DOHH2 (cell line): Measurements from ENCODE around the gene HLTF.

Experiments
- H3F3A ChIP-seq: fragments of 200-600 bp; sonication (generic), shearing (Covaris generic); 2 replicates; pipeline ENCODE4 v1.6.0; 2016; ENCODE audit warnings: antibody characterized with exemption, mild to moderate bottlenecking; ENCODE audit not compliant: control insufficient read depth, insufficient read depth
- H3K27ac ChIP-seq: fragments of 200-600 bp; sonication (generic); 2 replicates; pipeline ENCODE4 v1.5.1; 2014; ENCODE audit warnings: low read depth, mild to moderate bottlenecking, low read length, moderate library complexity
- H3K27me3 ChIP-seq: fragments of 200-600 bp; sonication (generic); 2 replicates; pipeline ENCODE4 v1.6.1; 2014; ENCODE audit warnings: mild to moderate bottlenecking, low read length, mixed read lengths; ENCODE audit not compliant: control insufficient read depth
- H3K36me3 ChIP-seq: fragments of 200-600 bp; sonication (generic); 2 replicates; pipeline ENCODE4 v1.6.1; 2014; ENCODE audit warnings: mild to moderate bottlenecking, low read length, moderate library complexity, mixed read lengths; ENCODE audit not compliant: control insufficient read depth
- H3K4me1 ChIP-seq: fragments of 200-600 bp; sonication (generic); 2 replicates; pipeline ENCODE4 v1.6.1; 2014; ENCODE audit warnings: mild to moderate bottlenecking, low read length, mixed read lengths; ENCODE audit not compliant: control insufficient read depth
- H3K4me2 ChIP-seq: fragments of 200-600 bp; sonication (generic); 2 replicates; pipeline ENCODE4 v1.6.0; 2014; ENCODE audit warnings: mild to moderate bottlenecking, low read length, moderate library complexity
- H3K4me3 ChIP-seq: fragments of 200-600 bp; sonication (generic); 2 replicates; pipeline ENCODE4 v1.5.1; 2014; ENCODE audit warnings: mild to moderate bottlenecking, low read length, mixed read lengths
- H3K79me2 ChIP-seq: fragments of 200-600 bp; sonication (generic); 2 replicates; pipeline ENCODE4 v1.6.1; 2014; ENCODE audit warnings: mild to moderate bottlenecking, low read length, mixed read lengths; ENCODE audit not compliant: control insufficient read depth
- H3K9me2 ChIP-seq: fragments of 200-600 bp; sonication (generic); replicated peaks from 2 replicates; pipeline ENCODE4 v1.6.1; 2014; ENCODE audit warnings: mild to moderate bottlenecking, low read length, mixed read lengths; ENCODE audit not compliant: control insufficient read depth
- H3K9me3 ChIP-seq: fragments of 200-600 bp; sonication (generic); 2 replicates; pipeline ENCODE4 v1.6.1; 2014; ENCODE audit warnings: antibody characterized with exemption, low read length, mixed read lengths; ENCODE audit not compliant: control insufficient read depth, insufficient read depth
- H4K20me1 ChIP-seq: fragments of 200-600 bp; sonication (generic); 2 replicates; pipeline ENCODE4 v1.6.0; 2014; ENCODE audit warnings: low read depth, mild to moderate bottlenecking, antibody characterized with exemption, low read length, moderate library complexity; ENCODE audit not compliant: control insufficient read depth, insufficient read depth
- CTCF ChIP-seq: fragments of 200-600 bp; sonication (generic); IDR thresholded peaks from one replicate; pipeline ENCODE4 v1.5.1; 2014; ENCODE audit warnings: antibody characterized with exemption, mild to moderate bottlenecking, low read depth, low read length; ENCODE audit not compliant: poor library complexity, severe bottlenecking
- EZH2phosphoT487 ChIP-seq: fragments of 200-600 bp; sonication (generic); IDR thresholded peaks from 2 replicates; pipeline ENCODE4 v1.6.1; 2017; ENCODE audit warnings: borderline replicate concordance, mild to moderate bottlenecking, antibody characterized with exemption, low read length, moderate library complexity, mixed read lengths

HLTF gene

DNA sequence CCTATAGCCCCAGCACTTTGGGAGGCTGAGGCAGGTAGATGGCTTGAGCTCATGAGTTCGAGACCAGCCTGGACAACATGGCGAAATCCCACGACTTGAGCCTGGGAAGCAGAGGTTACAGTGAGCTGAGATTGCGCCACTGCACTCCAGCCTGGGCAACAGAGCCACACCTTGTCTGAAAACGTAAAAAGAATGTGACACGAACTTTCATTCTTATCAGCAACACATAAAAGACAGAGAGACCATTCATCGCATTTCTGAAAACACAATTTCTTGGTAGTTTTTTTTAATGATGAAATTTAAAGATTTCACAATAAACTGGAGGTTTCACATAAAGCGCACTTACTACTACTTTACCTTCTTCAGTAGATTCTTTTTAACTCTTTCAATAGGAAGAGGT is 18.4 kb downstream of the HLTF start:
- Histone ChIP-seq H3K4me3 (no peak overlapping the region), H3K36me3 (peaks cover 32% of the 10 kb centered on the region), H3K4me2 (no peak overlapping the region), H3F3A (no peaks in the 10 kb centered on the region), H3K79me2 (no peaks in the 10 kb centered on the region), H3K9me3 (no peaks in the 10 kb centered on the region), H4K20me1 (no peaks in the 10 kb centered on the region), H3K4me1 (0 out of 2 replicates have a peak, but pooled peaks cover 3% of the 10 kb centered on the region), H3K27me3 (no peaks in the 10 kb centered on the region), H3K27ac (no peak overlapping the region), H3K9me2 (no peaks in the 10 kb centered on the region)
- no peak for TF ChIP-seq EZH2phosphoT487
- TF ChIP-seq CTCF, result no peak

DNA sequence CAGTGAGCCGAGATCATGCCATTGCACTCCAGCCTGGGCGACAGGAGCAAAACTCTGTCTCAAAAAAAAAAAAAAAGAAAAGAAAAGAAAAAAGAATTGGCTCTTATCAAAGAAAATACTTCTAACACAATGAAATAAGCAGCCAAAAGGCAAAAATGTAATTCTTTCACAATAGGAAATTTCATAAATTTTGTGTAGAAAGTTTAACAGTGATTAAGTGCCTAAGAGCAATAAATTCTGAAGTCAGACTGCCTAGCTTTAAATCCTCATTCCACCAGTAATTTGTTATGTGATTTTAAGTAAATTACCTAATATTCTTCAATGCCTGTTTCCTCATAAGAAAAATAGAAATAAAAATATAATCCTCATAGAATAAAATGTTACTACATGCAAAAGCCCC is 24.6 kb downstream of the HLTF start:
- no peaks in the 10 kb centered on the region for H3K27me3 ChIP-seq
- H3K27ac ChIP-seq, result no peak overlapping the region
- no peaks in the 10 kb centered on the region for H3K9me2 ChIP-seq
- no peaks in the 10 kb centered on the region for H3F3A ChIP-seq
- H3K4me2 ChIP-seq, result no peak overlapping the region
- no peak overlapping the region for H3K4me3 ChIP-seq
- no peaks in the 10 kb centered on the region for H3K79me2 ChIP-seq
- peaks cover 29% of the 10 kb centered on the region for H3K36me3 ChIP-seq
- 0 out of 2 replicates have a peak, but pooled peaks cover 1% of the 10 kb centered on the region for H3K4me1 ChIP-seq
- H3K9me3 ChIP-seq, result no peaks in the 10 kb centered on the region
- no peak for TF ChIP-seq CTCF
- TF ChIP-seq EZH2phosphoT487, result no peak
- no peaks in the 10 kb centered on the region for H4K20me1 ChIP-seq

GRCh38 chr3:149058602-149059001 is 27.7 kb downstream of the HLTF start:
- Histone ChIP-seq H3K4me3 (no peak overlapping the region), H3F3A (no peaks in the 10 kb centered on the region), H3K9me3 (no peaks in the 10 kb centered on the region), H3K36me3 (peaks cover 29% of the 10 kb centered on the region), H3K79me2 (no peaks in the 10 kb centered on the region), H3K27ac (no peak overlapping the region), H3K9me2 (no peaks in the 10 kb centered on the region), H3K27me3 (no peaks in the 10 kb centered on the region), H3K4me1 (no peaks in the 10 kb centered on the region), H4K20me1 (no peaks in the 10 kb centered on the region), H3K4me2 (no peak overlapping the region)
- TF ChIP-seq CTCF (no peak), EZH2phosphoT487 (no peak)

GRCh38 chr3:149058198-149058597 is 28.1 kb downstream of the HLTF start:
- no peak overlapping the region for H3K4me2 ChIP-seq
- H3K27ac ChIP-seq, result no peak overlapping the region

More at GRCh38 chr3:149058198-149058597, 28.1 kb downstream of the HLTF start:
- Histone ChIP-seq H3K4me1 (no peaks in the 10 kb centered on the region), H4K20me1 (no peaks in the 10 kb centered on the region), H3K27me3 (no peaks in the 10 kb centered on the region), H3K9me3 (no peaks in the 10 kb centered on the region), H3K9me2 (no peaks in the 10 kb centered on the region), H3K4me3 (no peak overlapping the region), H3K36me3 (peaks cover 32% of the 10 kb centered on the region), H3K79me2 (no peaks in the 10 kb centered on the region), H3F3A (no peaks in the 10 kb centered on the region)
- TF ChIP-seq CTCF (no peak), EZH2phosphoT487 (no peak)
